ENCODE measurements around the gene UBXN7.
"Not testable (repeated sequence)": the region's sequence is repeated elsewhere in the genome, so short reads cannot be mapped to it uniquely, and the experiment has no call there.

UBXN7 gene

GRCh38 chr3:196317687-196318467 is 114.3 kb downstream of the UBXN7 start, which contains the start of gene DYNLT2B:
TSS of gene DYNLT2B (minus strand) at chr3:196318240. CDS start at chr3:196318152, 88 bp downstream.
- peak; percentile 94 for DNase-seq (ENCODE audit: low spot score)

- DNase-seq (ENCODE audit: low spot score): not testable (repeated sequence)
These were observed 115.2 kb downstream of the UBXN7 start for GRCh38 chr3:196316799-196317686.

GRCh38 chr3:196315821-196316220 is 116.4 kb downstream of the UBXN7 start:
- DNase-seq (ENCODE audit: low spot score): no peak

- DNase-seq (ENCODE audit: low spot score): no peak
These were observed 117.6 kb downstream of the UBXN7 start for GRCh38 chr3:196314597-196314996.

- not testable (repeated sequence) for DNase-seq (ENCODE audit: low spot score)
These were observed 118.1 kb downstream of the UBXN7 start for GRCh38 chr3:196314086-196314485.

GRCh38 chr3:196302960-196303359 is 129.3 kb downstream of the UBXN7 start:
- DNase-seq (ENCODE audit: low spot score): not testable (repeated sequence)

GRCh38 chr3:196302551-196302950 is 129.7 kb downstream of the UBXN7 start:
- DNase-seq (ENCODE audit: low spot score): not testable (repeated sequence)

- DNase-seq (ENCODE audit: low spot score): no peak
These were observed 133.7 kb downstream of the UBXN7 start for GRCh38 chr3:196298521-196298920.

Small RNA genes lying within 50 kb of the gene (small RNA-seq; reads per million reads assigned to genes)
- gene AC069257.2 (0 reads per million in 2 experiments), gene AC083822.1 (0 reads per million in 2 experiments), gene AC117490.1 (0 reads per million in 2 experiments), gene RN7SL434P (0 to 0.09 reads per million in 2 experiments), gene RN7SL738P (0 reads per million in 2 experiments), gene RNU6-1279P (0 to 0.04 reads per million in 2 experiments), gene RNU6-910P (0 reads per million in 2 experiments)

Data from SK-N-DZ (cell line).